Erythroblast (primary cell): ENCODE results near the gene SUPT4H1.

ENCODE experiments used
- GATA1 ChIP-seq: IDR thresholded peaks from 2 replicates; pipeline ENCODE4 v1.6.1; 2011; ENCODE audit warnings: low read depth, mild to moderate bottlenecking, control low read depth, low read length, moderate library complexity
- POLR2A ChIP-seq: IDR thresholded peaks from 2 replicates; pipeline ENCODE4 v1.6.1; 2011; ENCODE audit warnings: mild to moderate bottlenecking, low read length

DNA sequence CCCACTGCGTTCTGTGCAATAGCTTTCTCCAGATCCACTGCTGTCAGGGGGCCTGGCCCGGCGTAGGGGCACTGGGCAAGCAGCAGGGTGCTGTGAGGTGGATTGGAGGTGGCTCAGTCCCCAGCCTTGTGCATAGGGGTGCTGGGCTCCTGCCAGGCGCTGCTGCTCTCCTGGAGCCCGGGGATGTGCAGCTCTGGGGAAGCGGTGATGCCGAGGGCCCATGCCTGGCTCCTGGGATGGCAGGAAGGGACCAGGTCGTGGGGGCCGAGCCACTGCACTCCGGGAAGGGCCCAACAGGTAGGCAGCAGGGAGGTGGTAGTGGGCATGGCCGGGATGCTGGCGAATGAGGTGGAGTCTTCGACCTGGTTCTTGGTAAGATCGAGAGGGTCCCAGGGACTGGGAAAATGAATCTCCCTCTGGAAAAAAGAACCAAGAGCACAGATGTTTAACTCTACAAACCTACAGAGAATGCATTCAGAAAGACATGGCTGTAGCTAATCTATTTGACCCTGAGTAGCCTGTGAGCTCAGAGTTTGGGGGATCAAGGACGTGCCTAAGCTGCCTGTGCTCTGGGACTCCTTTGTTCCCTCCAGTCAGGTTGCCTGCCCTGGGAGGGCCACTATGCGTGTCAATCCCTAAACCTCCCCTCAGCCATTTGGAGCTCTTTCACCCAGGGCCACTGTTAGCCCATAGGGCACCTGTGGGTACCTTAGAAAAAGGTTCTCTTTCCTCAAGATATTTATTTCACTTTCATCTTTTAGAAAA lies 6.6 kb upstream of the SUPT4H1 start:
- TF ChIP-seq POLR2A (no peak), GATA1 (no peak)
